Lower leg skin (tissue), 4 donors: ENCODE measurements around the gene UTS2R. TPM values are rescaled to one million over a fixed set of nuclear protein-coding genes. Genes with fewer than 3 reads are reported as not detected.

ENCODE experiments used
- DNase-seq, 2 donors: peaks; one replicate each; pipeline ENCODE4 v3.0.0-alpha.2; 2019; ENCODE audit warnings: low spot score in 2 of 2
- H3K4me3 ChIP-seq: fragments of 200-600 bp; sonication (generic); 2 replicates; pipeline ENCODE4 v1.5.1; 2017; ENCODE audit warnings: mild to moderate bottlenecking, low read depth; ENCODE audit not compliant: poor library complexity, severe bottlenecking
- POLR2A ChIP-seq, 2 donors: fragments of 450-650 bp; IDR thresholded peaks; one replicate each; pipeline ENCODE4 v1.6.1; 2016 to 2017; ENCODE audit warnings: antibody characterized with exemption in 2 of 2, mild to moderate bottlenecking in 1 of 2, moderate library complexity in 1 of 2
- WGBS, 2 donors: methylation state at CpG; one replicate each; pipeline ENCODE4 v1.1.5; 2018; 5-methylcytosine and 5-hydroxymethylcytosine counted together
- intact Hi-C: fragments of 100-400 bp; cut with DNase I; formaldehyde crosslinking; loops from one replicate; pipeline ENCODE4 v1.15.0; 2023; ENCODE audit warnings: low total_unique reads
- total RNA-seq, 4 donors: library from RNA; depleted of rRNA; stranded (reverse); fragments of >200 nt; gene quantifications; one replicate each; pipeline ENCODE4 v1.1.0, GENCODE V29; 2016
- TF ChIP-seq, protein P1 (sequence below), 3 donors: fragments of 450-650 bp; IDR thresholded peaks; one replicate each; pipeline ENCODE4 v1.5.1; 2016; ENCODE audit warnings: antibody characterized with exemption in 3 of 3, mild to moderate bottlenecking in 3 of 3, moderate library complexity in 2 of 3

Gene UTS2R
- total RNA-seq, 4 donors from 2014 or later = not detected

DNA sequence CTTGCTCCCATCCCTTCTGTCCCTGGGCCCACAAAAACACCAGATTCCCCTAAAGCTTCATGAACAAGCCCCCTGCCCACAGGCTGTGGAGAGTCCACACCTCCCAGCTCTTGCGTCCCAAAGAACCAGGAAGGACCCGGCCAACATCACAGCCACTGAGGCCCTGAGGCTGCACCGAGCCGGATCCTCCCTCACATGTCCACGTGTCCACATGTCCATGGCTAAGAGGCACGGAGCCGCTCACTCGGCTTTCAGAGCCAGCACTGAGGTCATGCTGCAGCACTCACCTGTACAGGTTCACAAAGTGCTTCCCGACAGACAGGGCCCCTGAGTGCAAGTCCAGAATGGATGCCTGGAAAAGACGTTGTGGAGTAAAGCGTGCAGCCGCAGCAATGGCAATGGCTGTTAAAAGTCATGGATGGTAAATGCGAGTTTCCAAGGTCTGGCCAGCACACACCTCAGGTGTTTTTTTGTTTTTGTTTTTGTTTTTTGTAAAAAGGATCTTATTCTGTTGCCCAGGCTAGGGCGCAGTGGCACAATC lies 34.6 kb downstream of the UTS2R start:
- TF ChIP-seq, protein P1, sequence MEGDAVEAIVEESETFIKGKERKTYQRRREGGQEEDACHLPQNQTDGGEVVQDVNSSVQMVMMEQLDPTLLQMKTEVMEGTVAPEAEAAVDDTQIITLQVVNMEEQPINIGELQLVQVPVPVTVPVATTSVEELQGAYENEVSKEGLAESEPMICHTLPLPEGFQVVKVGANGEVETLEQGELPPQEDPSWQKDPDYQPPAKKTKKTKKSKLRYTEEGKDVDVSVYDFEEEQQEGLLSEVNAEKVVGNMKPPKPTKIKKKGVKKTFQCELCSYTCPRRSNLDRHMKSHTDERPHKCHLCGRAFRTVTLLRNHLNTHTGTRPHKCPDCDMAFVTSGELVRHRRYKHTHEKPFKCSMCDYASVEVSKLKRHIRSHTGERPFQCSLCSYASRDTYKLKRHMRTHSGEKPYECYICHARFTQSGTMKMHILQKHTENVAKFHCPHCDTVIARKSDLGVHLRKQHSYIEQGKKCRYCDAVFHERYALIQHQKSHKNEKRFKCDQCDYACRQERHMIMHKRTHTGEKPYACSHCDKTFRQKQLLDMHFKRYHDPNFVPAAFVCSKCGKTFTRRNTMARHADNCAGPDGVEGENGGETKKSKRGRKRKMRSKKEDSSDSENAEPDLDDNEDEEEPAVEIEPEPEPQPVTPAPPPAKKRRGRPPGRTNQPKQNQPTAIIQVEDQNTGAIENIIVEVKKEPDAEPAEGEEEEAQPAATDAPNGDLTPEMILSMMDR (IDR thresholded peaks at IDR 0.05) = no peak
- TF ChIP-seq POLR2A (IDR thresholded peaks at IDR 0.05) = no peak
- DNase-seq = no peak
- WGBS, 2 donors = 95 to 96% methylated on average over 13 to 14 of the region's 14 CpGs
- no peak overlapping the region for H3K4me3 ChIP-seq
- intact Hi-C loops = no loop called here

DNA sequence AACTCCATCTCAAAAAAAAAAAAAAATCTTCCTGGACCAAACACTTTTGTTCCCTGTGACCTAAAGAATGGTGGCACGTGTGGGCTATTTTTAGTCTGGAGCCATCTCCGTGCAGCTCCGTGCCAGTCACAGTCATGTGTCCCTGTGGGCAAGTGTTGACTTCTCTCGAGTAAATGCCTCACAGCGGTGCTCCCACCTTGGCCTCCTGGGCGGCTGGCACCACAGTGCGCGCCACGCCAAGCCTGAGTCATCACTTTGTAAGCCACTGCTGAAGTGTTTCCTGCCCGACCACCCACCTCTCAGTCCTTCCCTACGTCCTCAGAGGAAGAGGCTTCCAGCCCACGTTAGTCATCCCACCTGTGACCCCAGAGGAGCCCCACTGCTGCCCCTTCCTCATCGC lies 35.7 kb downstream of the UTS2R start:
- no peak for DNase-seq
- WGBS, 2 donors = 75 to 82% methylated on average over 13 of the region's 13 CpGs
- no peak for TF ChIP-seq POLR2A (IDR thresholded peaks at IDR 0.05)
- TF ChIP-seq, protein P1 (IDR thresholded peaks at IDR 0.05) = no peak
- no peak overlapping the region for H3K4me3 ChIP-seq
- intact Hi-C loops = no loop called here

DNA sequence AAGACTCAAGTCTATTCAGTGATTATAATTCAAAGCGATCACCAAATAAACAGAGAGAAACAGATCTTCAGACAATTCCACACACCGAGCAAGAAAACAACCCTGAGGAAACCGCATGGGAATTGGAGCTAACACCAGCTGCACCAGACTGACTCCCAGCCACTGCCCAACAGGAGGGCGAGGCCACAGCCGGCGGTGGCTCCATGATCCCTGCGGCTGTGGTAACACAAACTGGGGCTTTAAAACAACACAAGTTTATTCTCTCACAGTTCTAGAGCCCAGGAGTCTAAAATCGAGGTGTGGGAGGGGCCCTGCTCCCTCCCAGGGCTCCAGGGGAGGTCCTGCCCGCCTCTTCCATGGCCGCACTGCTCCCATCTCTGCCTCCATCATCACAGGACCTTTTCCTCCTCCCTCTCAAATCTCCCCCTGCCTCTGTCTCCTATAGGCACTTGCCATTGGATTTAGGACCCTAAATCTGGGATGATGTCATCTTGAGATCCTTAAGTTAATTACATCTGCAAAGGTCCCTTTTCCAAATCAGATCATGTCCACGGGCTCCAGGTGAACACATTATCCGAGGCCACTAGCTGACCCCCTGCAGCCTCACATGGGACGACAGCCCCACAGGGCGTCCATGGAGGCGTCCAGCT lies 36.8 kb downstream of the UTS2R start:
- no peak for DNase-seq
- H3K4me3 ChIP-seq = no peak overlapping the region
- 83 to 86% methylated on average over 15 of the region's 15 CpGs for WGBS, 2 donors
- intact Hi-C loops = no loop called here
- no peak for TF ChIP-seq POLR2A (IDR thresholded peaks at IDR 0.05)
- TF ChIP-seq, protein P1 (IDR thresholded peaks at IDR 0.05) = no peak

DNA sequence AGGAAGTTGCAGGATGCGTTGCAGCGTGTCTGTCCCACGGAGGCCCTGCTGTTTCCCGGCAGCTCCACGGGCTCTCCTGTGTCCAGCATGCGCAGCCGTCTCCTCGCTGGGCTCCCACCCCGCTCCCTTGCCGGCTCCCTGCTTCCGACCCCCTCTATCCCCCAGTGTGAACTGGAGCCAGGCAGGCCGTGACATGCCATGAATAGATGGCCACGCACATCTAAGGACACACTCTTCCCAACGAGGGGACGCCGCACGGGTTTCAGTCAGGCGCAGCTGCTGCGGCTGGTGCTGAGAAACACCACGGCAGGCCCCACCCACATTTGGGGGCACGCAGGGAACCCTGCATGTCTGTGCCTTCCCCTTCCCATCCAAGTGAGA lies 37.4 kb downstream of the UTS2R start:
- intact Hi-C loops = no loop called here
- TF ChIP-seq, protein P1 (IDR thresholded peaks at IDR 0.05) = no peak
- TF ChIP-seq POLR2A (IDR thresholded peaks at IDR 0.05) = no peak
- DNase-seq = no peak
- no peak overlapping the region for H3K4me3 ChIP-seq
- 95 to 96% methylated on average over 21 of the region's 21 CpGs for WGBS, 2 donors

DNA sequence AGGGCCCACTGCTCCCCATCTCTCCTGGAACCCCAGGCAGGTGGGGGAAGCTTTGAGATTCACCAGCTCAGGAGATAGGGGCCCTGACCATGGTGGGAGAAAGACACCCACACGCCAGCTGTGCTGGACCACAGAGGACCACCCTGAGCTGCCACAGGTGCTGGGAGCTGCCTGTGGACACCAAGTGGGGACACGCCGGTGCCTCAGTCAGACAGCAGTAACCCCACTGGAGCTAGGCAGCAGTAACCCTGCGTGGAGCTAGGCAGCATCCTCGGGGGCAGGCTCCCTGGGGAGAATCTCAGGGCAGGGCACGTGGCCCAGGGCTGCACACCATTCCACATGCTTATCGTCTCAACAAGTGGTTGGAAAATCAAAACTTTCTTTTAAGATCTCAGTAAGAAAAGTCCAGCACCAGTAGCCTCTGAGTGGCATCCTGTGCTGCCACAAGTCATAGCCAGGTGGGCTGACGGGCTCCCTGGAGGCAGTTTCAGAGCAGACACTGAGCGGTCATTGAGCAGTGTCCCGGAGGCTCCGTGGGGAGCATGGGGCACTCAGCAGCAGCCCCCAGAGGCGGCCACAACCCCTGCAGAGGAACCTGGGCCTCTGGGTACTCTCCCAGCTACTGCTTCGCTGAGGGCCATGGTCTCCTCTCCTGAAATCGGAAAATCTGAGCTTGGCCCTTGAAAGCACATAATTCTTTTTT lies 38.6 kb downstream of the UTS2R start:
- TF ChIP-seq POLR2A (IDR thresholded peaks at IDR 0.05) = no peak
- TF ChIP-seq, protein P1 (IDR thresholded peaks at IDR 0.05) = no peak
- no peak overlapping the region for H3K4me3 ChIP-seq
- no peak for DNase-seq
- WGBS, 2 donors = 90 to 97% methylated on average over 12 to 14 of the region's 14 CpGs
- intact Hi-C loops = loop anchor here (5.0 kb wide), 1 partner anchor 58 kb away; no protein-coding TSS in a partner anchor
